Measurements from ENCODE around the gene PPP4C. TPM values are rescaled to one million over a fixed set of nuclear protein-coding genes. Genes with fewer than 3 reads are reported as not detected.
A peak's percentile ranks its signal among the peaks of the same experiment; 100 is the strongest.
"Not testable (repeated sequence)": the region's sequence is repeated elsewhere in the genome, so short reads cannot be mapped to it uniquely, and the experiment has no call there.

Gene PPP4C
- total RNA-seq, 1 experiment from 2014 or later, result 93.2 TPM

GRCh38 chr16:30113031-30113710, 37.4 kb downstream of the PPP4C start, which contains the start of gene GDPD3:
GDPD3 (minus strand) TSS chr16:30113537; CDS start chr16:30113478, 59 bp downstream.
- peaks cover 6% of the 10 kb centered on the region for H3K36me3 Mint-ChIP-seq (ENCODE audit: insufficient read depth, unreplicated experiment)
- POLR2A ChIA-PET, result interaction anchor here (1.1 to 1.3 kb wide), 2 partner anchors 37 to 48 kb away, joined by 3 to 4 read pairs; partner anchors contain the start of gene ALDOA
- no peaks in the 10 kb centered on the region for H3K9me3 Mint-ChIP-seq (ENCODE audit: unreplicated experiment)
- peaks cover 7% of the 10 kb centered on the region for H3K4me1 Mint-ChIP-seq (ENCODE audit: insufficient read depth, unreplicated experiment)
- CTCF ChIA-PET, result interaction anchor here (0.5 to 2.9 kb wide), 7 partner anchors 10 to 374 kb away, joined by 3 to 16 read pairs (median 4); partner anchors contain the start of genes CORO1A and TBX6
- no peaks in the 10 kb centered on the region for H3K27me3 Mint-ChIP-seq (ENCODE audit: insufficient read depth, unreplicated experiment)
- peak; percentile 4 for TF ChIP-seq CTCF (IDR thresholded peaks at IDR 0.05; ENCODE audit: unreplicated experiment)
- no peak within 1 kb of the TSS for H3K4me3 Mint-ChIP-seq (ENCODE audit: unreplicated experiment)
- no TSS peak for BruUV-seq (replicated peaks)
- peak; percentile 50 for DNase-seq (ENCODE audit: unreplicated experiment)
- H3K27ac Mint-ChIP-seq (ENCODE audit: low read depth, unreplicated experiment), result no peak within 1 kb of the TSS
- intact Hi-C loops (cut with micrococcal nuclease), result no loop called here

- DNase-seq (ENCODE audit: unreplicated experiment), result no peak
- POLR2A ChIA-PET, result interaction anchor here (2.0 kb wide), 1 partner anchor 10 kb away, joined by 6 read pairs; no protein-coding TSS in a partner anchor
- Mint-ChIP-seq H3K27me3 (ENCODE audit: insufficient read depth, unreplicated experiment) (no peaks in the 10 kb centered on the region), H3K4me1 (ENCODE audit: insufficient read depth, unreplicated experiment) (peaks cover 7% of the 10 kb centered on the region), H3K36me3 (ENCODE audit: insufficient read depth, unreplicated experiment) (peaks cover 6% of the 10 kb centered on the region), H3K9me3 (ENCODE audit: unreplicated experiment) (no peaks in the 10 kb centered on the region), H3K27ac (ENCODE audit: low read depth, unreplicated experiment) (no peak overlapping the region), H3K4me3 (ENCODE audit: unreplicated experiment) (no peak overlapping the region)
- intact Hi-C loops (cut with micrococcal nuclease), result no loop called here
- no peak for TF ChIP-seq CTCF (IDR thresholded peaks at IDR 0.05; ENCODE audit: unreplicated experiment)
- no TSS peak for BruUV-seq (replicated peaks)
- CTCF ChIA-PET, result interaction anchor here (0.5 to 2.9 kb wide), 3 partner anchors 11 to 32 kb away, joined by 4 to 16 read pairs (median 4); partner anchors contain the start of gene TBX6
These were observed 38.0 kb downstream of the PPP4C start for GRCh38 chr16:30113711-30114333.

GRCh38 chr16:30114411-30114810, 38.6 kb downstream of the PPP4C start:
- intact Hi-C loops (cut with micrococcal nuclease), result no loop called here
- no TSS peak for BruUV-seq (replicated peaks)
- H3K27me3 Mint-ChIP-seq (ENCODE audit: insufficient read depth, unreplicated experiment), result no peaks in the 10 kb centered on the region
- POLR2A ChIA-PET, result interaction anchor here (0.6 to 2.0 kb wide), 2 partner anchors 8 to 10 kb away, joined by 4 to 6 read pairs; no protein-coding TSS in a partner anchor
- H3K4me1 Mint-ChIP-seq (ENCODE audit: insufficient read depth, unreplicated experiment), result peaks cover 7% of the 10 kb centered on the region
- H3K9me3 Mint-ChIP-seq (ENCODE audit: unreplicated experiment), result no peaks in the 10 kb centered on the region
- CTCF ChIA-PET, result interaction anchor here (1.2 to 2.9 kb wide), 2 partner anchors 11 to 23 kb away, joined by 4 to 16 read pairs; partner anchors contain the start of gene TBX6
- TF ChIP-seq CTCF (IDR thresholded peaks at IDR 0.05; ENCODE audit: unreplicated experiment), result no peak
- H3K27ac Mint-ChIP-seq (ENCODE audit: low read depth, unreplicated experiment), result no peak overlapping the region
- peaks cover 6% of the 10 kb centered on the region for H3K36me3 Mint-ChIP-seq (ENCODE audit: insufficient read depth, unreplicated experiment)
- DNase-seq (ENCODE audit: unreplicated experiment), result no peak
- H3K4me3 Mint-ChIP-seq (ENCODE audit: unreplicated experiment), result no peak overlapping the region

DNA sequence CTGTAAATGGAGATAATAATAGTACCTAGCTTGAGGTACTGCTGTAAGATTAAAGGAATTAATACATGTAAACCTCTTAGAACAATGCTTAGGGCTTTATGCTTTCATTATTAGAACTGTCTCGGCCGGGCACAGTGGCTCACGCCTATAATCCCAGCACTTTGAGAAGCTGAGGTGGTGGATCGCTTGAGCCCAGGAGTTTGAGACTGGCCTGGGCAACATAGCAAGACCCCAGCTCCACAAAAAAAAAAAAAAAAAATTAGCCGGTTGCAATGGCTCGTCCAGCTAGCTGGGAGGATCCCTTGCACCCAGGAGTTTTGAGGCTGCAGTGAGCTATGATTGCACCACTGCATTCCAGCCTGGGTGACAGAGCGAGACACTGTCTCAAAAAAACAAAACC, 39.0 kb downstream of the PPP4C start:
- intact Hi-C loops (cut with micrococcal nuclease); H3K36me3 Mint-ChIP-seq (ENCODE audit: insufficient read depth, unreplicated experiment); CTCF ChIA-PET; DNase-seq (ENCODE audit: unreplicated experiment); H3K9me3 Mint-ChIP-seq (ENCODE audit: unreplicated experiment); H3K27ac Mint-ChIP-seq (ENCODE audit: low read depth, unreplicated experiment); H3K4me3 Mint-ChIP-seq (ENCODE audit: unreplicated experiment); H3K27me3 Mint-ChIP-seq (ENCODE audit: insufficient read depth, unreplicated experiment); BruUV-seq (replicated peaks); H3K4me1 Mint-ChIP-seq (ENCODE audit: insufficient read depth, unreplicated experiment): not testable (repeated sequence)
- POLR2A ChIA-PET, result interaction anchor here (0.6 to 2.0 kb wide), 2 partner anchors 8 to 9 kb away, joined by 4 to 6 read pairs; no protein-coding TSS in a partner anchor

All from MCF 10A (cell line).